ENCODE data around the gene HPS1. TPM values are rescaled to one million over a fixed set of nuclear protein-coding genes. Genes with fewer than 3 reads are reported as not detected.

The HPS1 gene
- total RNA-seq, 4 donors from 2014 or later: 39.0 to 56.7 (median 48.5) TPM

DNA sequence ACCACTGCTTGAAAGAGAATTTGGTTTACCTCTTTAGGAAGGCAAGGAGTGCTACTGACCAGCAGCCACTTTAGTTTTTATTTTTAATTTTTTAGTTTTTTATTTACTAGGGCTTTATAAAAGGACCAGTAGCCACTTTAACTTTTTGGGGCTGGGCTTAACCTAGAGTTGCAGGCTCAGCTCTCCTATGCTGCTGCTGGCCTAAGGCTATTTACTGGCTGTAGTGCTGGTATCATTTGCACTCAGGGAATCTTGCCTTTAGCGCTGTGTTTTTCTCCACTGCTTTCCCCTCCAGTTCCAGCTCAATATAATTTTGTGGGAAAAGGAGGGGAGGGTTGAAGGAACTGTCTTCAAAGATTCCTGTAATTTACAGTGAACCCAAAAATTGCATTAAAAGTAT, 13.4 kb downstream of the HPS1 start:
- TF ChIP-seq, protein P1, sequence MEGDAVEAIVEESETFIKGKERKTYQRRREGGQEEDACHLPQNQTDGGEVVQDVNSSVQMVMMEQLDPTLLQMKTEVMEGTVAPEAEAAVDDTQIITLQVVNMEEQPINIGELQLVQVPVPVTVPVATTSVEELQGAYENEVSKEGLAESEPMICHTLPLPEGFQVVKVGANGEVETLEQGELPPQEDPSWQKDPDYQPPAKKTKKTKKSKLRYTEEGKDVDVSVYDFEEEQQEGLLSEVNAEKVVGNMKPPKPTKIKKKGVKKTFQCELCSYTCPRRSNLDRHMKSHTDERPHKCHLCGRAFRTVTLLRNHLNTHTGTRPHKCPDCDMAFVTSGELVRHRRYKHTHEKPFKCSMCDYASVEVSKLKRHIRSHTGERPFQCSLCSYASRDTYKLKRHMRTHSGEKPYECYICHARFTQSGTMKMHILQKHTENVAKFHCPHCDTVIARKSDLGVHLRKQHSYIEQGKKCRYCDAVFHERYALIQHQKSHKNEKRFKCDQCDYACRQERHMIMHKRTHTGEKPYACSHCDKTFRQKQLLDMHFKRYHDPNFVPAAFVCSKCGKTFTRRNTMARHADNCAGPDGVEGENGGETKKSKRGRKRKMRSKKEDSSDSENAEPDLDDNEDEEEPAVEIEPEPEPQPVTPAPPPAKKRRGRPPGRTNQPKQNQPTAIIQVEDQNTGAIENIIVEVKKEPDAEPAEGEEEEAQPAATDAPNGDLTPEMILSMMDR (IDR thresholded peaks at IDR 0.05): no peak
- no peak for ATAC-seq (ENCODE audit: low FRiP score)

GRCh38 chr10:98432330-98432729, 14.4 kb downstream of the HPS1 start:
- TF ChIP-seq, protein P1 (IDR thresholded peaks at IDR 0.05): no peak
- DNase-seq (ENCODE audit: low spot score) (no peak), ATAC-seq (ENCODE audit: low FRiP score) (no peak)

More for the DNA sequence above, 13.4 kb downstream of the HPS1 start:
- DNase-seq (ENCODE audit: low spot score): no peak

GRCh38 chr10:98431016-98431415, 15.7 kb downstream of the HPS1 start:
- no peak for DNase-seq (ENCODE audit: low spot score)
- ATAC-seq (ENCODE audit: low FRiP score): no peak
- TF ChIP-seq, protein P1 (IDR thresholded peaks at IDR 0.05): no peak

DNA sequence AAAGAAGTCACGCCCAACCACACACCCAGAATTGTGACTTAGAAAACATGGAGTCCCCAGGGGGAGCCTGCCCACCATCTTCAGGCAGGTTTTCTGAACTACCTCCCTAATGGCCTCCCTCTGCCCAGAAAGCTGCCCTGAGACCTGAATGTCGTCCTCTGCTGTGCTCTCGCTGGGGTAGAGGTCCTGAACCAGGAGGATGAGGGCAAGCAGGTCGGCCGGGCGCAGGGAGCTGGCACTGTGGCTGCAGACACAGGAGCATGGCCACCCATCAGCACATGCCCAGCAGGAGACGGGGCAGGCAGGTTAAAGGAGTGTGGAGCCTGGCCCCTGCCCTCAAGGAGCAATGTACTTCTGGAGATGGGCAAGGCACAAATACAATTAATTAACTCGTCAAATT, 16.3 kb downstream of the HPS1 start:
- TF ChIP-seq, protein P1 (IDR thresholded peaks at IDR 0.05): no peak
- ATAC-seq (ENCODE audit: low FRiP score) (no peak), DNase-seq (ENCODE audit: low spot score) (no peak)

GRCh38 chr10:98429320-98430072, 17.2 kb downstream of the HPS1 start:
- ATAC-seq (ENCODE audit: low FRiP score) (no peak), DNase-seq (ENCODE audit: low spot score) (no peak)

DNA sequence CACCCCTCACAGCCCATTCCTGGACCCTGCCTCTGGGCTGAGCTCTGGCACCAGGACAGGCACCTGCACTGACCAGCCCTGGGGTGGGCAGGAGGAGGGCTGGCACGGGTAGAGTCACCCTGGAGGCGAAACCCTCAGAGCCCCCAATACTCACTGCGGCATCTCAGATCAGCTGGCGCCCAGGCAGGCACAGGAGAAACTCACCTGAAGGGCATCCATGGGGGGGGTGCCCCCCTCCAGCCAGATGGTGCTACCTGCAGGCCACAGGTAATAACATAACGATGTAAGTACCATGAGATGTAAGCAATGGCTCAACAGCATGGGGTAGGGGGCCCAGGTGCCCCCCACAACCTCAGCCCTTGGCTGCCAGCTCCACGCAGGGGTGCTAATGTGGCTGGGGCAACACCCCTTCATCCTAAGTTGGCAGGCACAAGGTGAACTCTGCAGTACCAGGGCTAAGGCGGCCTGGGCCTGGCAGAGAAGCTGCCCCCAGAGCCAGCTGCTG, 19.7 kb downstream of the HPS1 start:
- DNase-seq (ENCODE audit: low spot score): no peak
- TF ChIP-seq, protein P1 (IDR thresholded peaks at IDR 0.05): no peak
- no peak for ATAC-seq (ENCODE audit: low FRiP score)

More at GRCh38 chr10:98429320-98430072, 17.2 kb downstream of the HPS1 start:
- TF ChIP-seq, protein P1 (IDR thresholded peaks at IDR 0.05): no peak
